ENCODE results near the gene STK26. TPM values are rescaled to one million over a fixed set of nuclear protein-coding genes. Genes with fewer than 3 reads are reported as not detected.

The STK26 gene
- total and polyA plus RNA-seq, 9 donors, result 1.9 to 11.6 (median 3.2) TPM

DNA sequence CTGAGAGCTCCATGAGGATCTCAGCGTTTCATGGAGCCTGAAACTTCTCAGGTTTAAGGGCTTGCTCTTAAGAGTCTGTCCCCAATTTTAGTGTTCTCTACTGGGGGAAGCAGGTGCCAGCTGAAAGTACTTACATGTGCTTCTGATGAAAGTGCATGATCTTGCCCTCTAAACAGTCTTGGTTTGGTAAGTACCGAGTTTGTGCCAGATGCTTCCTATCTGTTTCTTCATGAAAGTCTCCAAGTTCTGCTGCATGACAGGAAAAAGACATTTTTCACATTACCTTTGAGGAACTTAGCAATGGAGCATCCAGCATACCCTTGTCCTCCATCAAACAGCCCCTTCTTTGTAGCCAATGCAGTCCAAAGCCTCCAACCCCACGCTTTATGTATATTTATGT, 62.7 kb downstream of the STK26 start:
- no peak for DNase-seq
- H3K27ac ChIP-seq, result no peak overlapping the region
- no peaks in the 10 kb centered on the region for H3K4me1 ChIP-seq (ENCODE audit: insufficient read depth)
- WGBS, 3 donors, result 25 to 39% (median 31%) methylated on average over 3 of the region's 3 CpGs
- no peaks in the 10 kb centered on the region for H3K27me3 ChIP-seq
- H3K36me3 ChIP-seq, result no peaks in the 10 kb centered on the region
- TF ChIP-seq POLR2A (IDR thresholded peaks at IDR 0.05), result no peak
- no peak for TF ChIP-seq CTCF (IDR thresholded peaks at IDR 0.05)
- no peak for TF ChIP-seq EP300 (IDR thresholded peaks at IDR 0.05)
- no peaks in the 10 kb centered on the region for H3K9me3 ChIP-seq
- H3K4me3 ChIP-seq, result no peak overlapping the region
- intact Hi-C loops (cut with DNase I), result no loop called here

GRCh38 chrX:132086672-132087071, 63.6 kb downstream of the STK26 start:
- intact Hi-C loops (cut with DNase I), result no loop called here
- DNase-seq, result no peak
- WGBS, 3 donors, result 18 to 24% (median 21%) methylated on average over 2 of the region's 2 CpGs
- Histone ChIP-seq H3K4me1 (ENCODE audit: insufficient read depth) (no peaks in the 10 kb centered on the region), H3K27ac (no peak overlapping the region), H3K9me3 (no peaks in the 10 kb centered on the region), H3K36me3 (no peaks in the 10 kb centered on the region), H3K27me3 (no peaks in the 10 kb centered on the region), H3K4me3 (no peak overlapping the region)
- no peak for TF ChIP-seq POLR2A (IDR thresholded peaks at IDR 0.05)
- no peak for TF ChIP-seq CTCF (IDR thresholded peaks at IDR 0.05)
- no peak for TF ChIP-seq EP300 (IDR thresholded peaks at IDR 0.05)

DNA sequence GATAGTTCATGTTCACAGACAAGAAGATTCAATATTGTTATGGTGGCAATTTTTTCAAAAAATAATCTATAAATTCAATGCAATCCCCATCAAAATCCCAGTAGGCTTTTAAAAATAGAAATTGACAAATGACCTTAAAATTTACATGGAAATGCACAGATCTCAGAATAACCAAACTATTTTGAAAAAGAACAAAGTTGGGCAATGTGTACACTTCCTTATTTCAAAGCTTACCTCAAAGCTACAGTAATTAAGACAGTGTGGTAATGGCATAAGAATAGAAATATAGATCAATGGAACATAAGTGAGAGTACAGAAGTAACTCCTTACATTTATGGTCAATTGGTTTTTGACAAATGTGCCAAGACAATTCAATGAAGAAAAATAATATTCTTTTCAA, 65.8 kb downstream of the STK26 start:
- no peaks in the 10 kb centered on the region for H3K4me1 ChIP-seq (ENCODE audit: insufficient read depth)
- no peak for DNase-seq
- intact Hi-C loops (cut with DNase I), result no loop called here

DNA sequence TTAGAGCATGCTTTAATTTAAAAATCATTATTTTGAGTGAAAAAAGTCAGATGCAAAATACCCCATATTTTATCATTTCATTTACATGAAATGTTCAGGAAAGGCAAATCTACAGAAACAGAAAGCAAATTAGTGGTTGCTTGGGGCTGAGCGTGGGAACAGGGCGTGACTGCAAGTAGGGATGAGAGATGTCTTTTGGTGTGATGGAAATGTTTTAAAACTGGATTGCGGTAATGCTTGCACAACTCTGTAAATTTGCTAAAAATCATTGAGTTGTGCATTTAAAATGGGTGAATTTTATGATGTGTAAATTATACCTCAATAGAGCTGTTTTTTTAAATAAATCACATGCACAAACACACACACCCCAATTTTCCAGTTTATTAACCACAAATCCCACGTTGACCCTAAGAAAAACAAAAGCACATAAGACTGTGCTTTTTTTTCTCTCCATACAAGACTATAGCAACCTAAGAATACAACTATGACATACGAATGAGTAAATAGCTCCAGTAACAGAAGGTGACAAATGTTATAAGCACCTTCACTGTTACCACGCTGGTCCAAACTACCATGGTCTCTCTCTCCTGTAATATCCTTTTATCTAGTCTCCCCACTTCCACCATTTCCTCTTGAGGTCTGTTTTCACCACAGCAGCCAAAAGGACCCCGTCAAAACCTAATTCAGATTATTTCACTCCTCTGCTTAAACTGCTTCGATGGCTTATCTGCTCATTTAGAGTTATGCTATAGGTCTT, 67.5 kb downstream of the STK26 start:
- Histone ChIP-seq H3K9me3 (no peaks in the 10 kb centered on the region), H3K27ac (no peak overlapping the region), H3K36me3 (no peaks in the 10 kb centered on the region), H3K4me3 (no peak overlapping the region), H3K27me3 (no peaks in the 10 kb centered on the region), H3K4me1 (ENCODE audit: insufficient read depth) (no peaks in the 10 kb centered on the region)
- intact Hi-C loops (cut with DNase I), result no loop called here
- WGBS, 3 donors, result 61 to 66% (median 62%) methylated on average over 8 of the region's 8 CpGs
- DNase-seq, result no peak
- TF ChIP-seq POLR2A (IDR thresholded peaks at IDR 0.05) (no peak), CTCF (IDR thresholded peaks at IDR 0.05) (no peak), EP300 (IDR thresholded peaks at IDR 0.05) (no peak)

More for the DNA sequence above, 65.8 kb downstream of the STK26 start:
- H3K27ac ChIP-seq, result no peak overlapping the region
- no peaks in the 10 kb centered on the region for H3K9me3 ChIP-seq
- no peak overlapping the region for H3K4me3 ChIP-seq
- no peaks in the 10 kb centered on the region for H3K36me3 ChIP-seq
- H3K27me3 ChIP-seq, result no peaks in the 10 kb centered on the region
- TF ChIP-seq EP300 (IDR thresholded peaks at IDR 0.05), result no peak
- no peak for TF ChIP-seq CTCF (IDR thresholded peaks at IDR 0.05)
- no peak for TF ChIP-seq POLR2A (IDR thresholded peaks at IDR 0.05)

Measured in ovary (tissue), 9 donors.